K562 (cell line): ENCODE data around the gene OPA1.

Source experiments
- BRCA1 ChIP-seq, 2 experiments: fragments of 450-650 bp in 1 of 2; sonication (generic) in 1 of 2; formaldehyde crosslinking in 1 of 2; IDR thresholded peaks; 2 replicates each; pipeline versions ENCODE4 v1.5.0 to v1.6.1; 2017 to 2020; ENCODE audit warnings: mild to moderate bottlenecking in 1 of 2, missing genetic modification reagents in 1 of 2
- CEBPB ChIP-seq: fragments of 450-650 bp; IDR thresholded peaks from 2 replicates; pipeline ENCODE4 v1.6.1; 2016; ENCODE audit warnings: missing genetic modification characterization, missing compliant biosample characterization
- CHD4 ChIP-seq: fragments of 200-600 bp; sonication (generic); IDR thresholded peaks from 3 replicates; pipeline ENCODE4 v1.6.1; 2012; ENCODE audit warnings: low read depth, mild to moderate bottlenecking, mixed read lengths, low read length, inconsistent platforms; ENCODE audit not compliant: insufficient read depth, insufficient replicate concordance, poor library complexity, severe bottlenecking
- ETV5 ChIP-seq: sonication (generic); formaldehyde crosslinking; IDR thresholded peaks from 2 replicates; pipeline ENCODE4 v1.4.0; 2020; ENCODE audit warnings: low read depth, mild to moderate bottlenecking, missing genetic modification reagents
- KAT8 ChIP-seq: fragments of 450-650 bp; IDR thresholded peaks from 2 replicates; pipeline ENCODE4 v1.6.1; 2016; ENCODE audit warnings: low read depth, mild to moderate bottlenecking
- POLR2A ChIP-seq: fragments of 450-650 bp; conservative IDR thresholded peaks from 2 replicates; pipeline ENCODE4 v1.6.1; 2016
- RAD21 ChIP-seq, 2 experiments: fragments of 250-450 bp in 1 of 2; fragments of 450-650 bp in 1 of 2; sonication (Bioruptor Pico) in 1 of 2; formaldehyde crosslinking in 1 of 2; IDR thresholded peaks in 1 of 2; conservative IDR thresholded peaks in 1 of 2; 2 replicates each; pipeline versions ENCODE4 v1.4.0 to v1.8.0; 2020 to 2022; ENCODE audit warnings: mild to moderate bottlenecking in 2 of 2, moderate library complexity in 1 of 2
- RBM22 ChIP-seq: fragments of 200-400 bp; formaldehyde crosslinking; IDR thresholded peaks from 2 replicates; pipeline ENCODE4 v1.6.1; 2018; ENCODE audit warnings: low read length, low read depth; ENCODE audit not compliant: poor library complexity, severe bottlenecking
- RFX5 ChIP-seq: IDR thresholded peaks from 2 replicates; pipeline ENCODE4 v1.6.1; 2011; ENCODE audit warnings: low read depth, mild to moderate bottlenecking, improper control_type of control experiment, low read length
- TAF1 ChIP-seq: IDR thresholded peaks from 2 replicates; pipeline ENCODE4 v1.6.1; 2011; ENCODE audit warnings: mild to moderate bottlenecking, low read length, moderate library complexity; ENCODE audit not compliant: insufficient read depth, control insufficient read depth, severe bottlenecking; ENCODE audit errors: extremely low read depth
- ZFP1 ChIP-seq: fragments of 450-650 bp; formaldehyde crosslinking; IDR thresholded peaks from 2 replicates; pipeline ENCODE4 v1.4.0; 2020; ENCODE audit warnings: mild to moderate bottlenecking, mixed read lengths
- TF ChIP-seq, protein P1 (sequence below): sonication (generic); formaldehyde crosslinking; IDR thresholded peaks from 2 replicates; pipeline ENCODE4 v1.8.1; 2023; ENCODE audit warnings: mild to moderate bottlenecking, missing genetic modification reagents, moderate library complexity
- TF ChIP-seq, protein P2 (sequence below): fragments of 450-650 bp; formaldehyde crosslinking; IDR thresholded peaks from 2 replicates; pipeline ENCODE4 v1.4.0; 2020; ENCODE audit warnings: mild to moderate bottlenecking, moderate library complexity

DNA sequence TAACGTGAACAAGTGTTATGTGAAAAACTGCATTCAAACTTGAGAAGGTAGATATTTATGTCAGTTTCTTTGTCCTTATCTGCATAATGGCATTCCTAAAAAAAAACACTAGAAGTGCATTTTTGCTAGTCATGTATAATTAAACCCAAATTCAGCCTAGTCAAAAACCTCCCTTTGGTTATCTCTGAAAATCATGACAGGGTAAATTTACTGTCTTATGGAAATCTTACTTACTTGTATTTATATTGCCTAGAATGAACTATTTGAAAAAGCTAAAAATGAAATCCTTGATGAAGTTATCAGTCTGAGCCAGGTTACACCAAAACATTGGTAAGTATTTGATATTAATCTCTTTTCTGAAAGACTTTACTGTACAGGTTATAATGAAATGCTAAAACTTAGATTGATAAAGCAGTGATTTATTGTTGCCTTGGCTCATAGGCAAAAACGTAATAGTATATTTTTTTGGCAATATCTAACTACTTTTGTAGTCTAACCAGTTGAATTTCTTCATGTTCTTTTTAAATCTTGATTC lies 55.6 kb downstream of the OPA1 start:
- TF ChIP-seq ZFP1 (CRISPR knock-in tag) (no peak), CEBPB (tag) (no peak), POLR2A (no peak), RFX5 (no peak), RAD21 (CRISPR knock-in tag; conservative IDR thresholded peaks at IDR 0.05 in 1 of 2, IDR thresholded peaks at IDR 0.05 in 1 of 2) (no peak), TAF1 (no peak), BRCA1 (IDR thresholded peaks at IDR 0.05) (no peak), BRCA1 (CRISPR knock-in tag; IDR thresholded peaks at IDR 0.05) (no peak), ETV5 (CRISPR knock-in tag) (no peak), KAT8 (no peak), RBM22 (no peak), CHD4 (no peak)
- TF ChIP-seq, protein P1, sequence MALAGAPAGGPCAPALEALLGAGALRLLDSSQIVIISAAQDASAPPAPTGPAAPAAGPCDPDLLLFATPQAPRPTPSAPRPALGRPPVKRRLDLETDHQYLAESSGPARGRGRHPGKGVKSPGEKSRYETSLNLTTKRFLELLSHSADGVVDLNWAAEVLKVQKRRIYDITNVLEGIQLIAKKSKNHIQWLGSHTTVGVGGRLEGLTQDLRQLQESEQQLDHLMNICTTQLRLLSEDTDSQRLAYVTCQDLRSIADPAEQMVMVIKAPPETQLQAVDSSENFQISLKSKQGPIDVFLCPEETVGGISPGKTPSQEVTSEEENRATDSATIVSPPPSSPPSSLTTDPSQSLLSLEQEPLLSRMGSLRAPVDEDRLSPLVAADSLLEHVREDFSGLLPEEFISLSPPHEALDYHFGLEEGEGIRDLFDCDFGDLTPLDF: no peak
- TF ChIP-seq, protein P2, sequence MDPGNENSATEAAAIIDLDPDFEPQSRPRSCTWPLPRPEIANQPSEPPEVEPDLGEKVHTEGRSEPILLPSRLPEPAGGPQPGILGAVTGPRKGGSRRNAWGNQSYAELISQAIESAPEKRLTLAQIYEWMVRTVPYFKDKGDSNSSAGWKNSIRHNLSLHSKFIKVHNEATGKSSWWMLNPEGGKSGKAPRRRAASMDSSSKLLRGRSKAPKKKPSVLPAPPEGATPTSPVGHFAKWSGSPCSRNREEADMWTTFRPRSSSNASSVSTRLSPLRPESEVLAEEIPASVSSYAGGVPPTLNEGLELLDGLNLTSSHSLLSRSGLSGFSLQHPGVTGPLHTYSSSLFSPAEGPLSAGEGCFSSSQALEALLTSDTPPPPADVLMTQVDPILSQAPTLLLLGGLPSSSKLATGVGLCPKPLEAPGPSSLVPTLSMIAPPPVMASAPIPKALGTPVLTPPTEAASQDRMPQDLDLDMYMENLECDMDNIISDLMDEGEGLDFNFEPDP (CRISPR knock-in tag): no peak
